HG03159 (cell line): ENCODE data around the gene KLHL4.
"Not testable (repeated sequence)": the region's sequence is repeated elsewhere in the genome, so short reads cannot be mapped to it uniquely, and the experiment has no call there.

Experiments used
- ATAC-seq: cut with Tn5 transposase; IDR thresholded peaks from one replicate; pipeline ENCODE4 v1.9.1; 2021; ENCODE audit warnings: mild to moderate bottlenecking, moderate library complexity; ENCODE audit not compliant: unreplicated experiment

Gene KLHL4

GRCh38 chrX:87517571-87518141, at the start of gene KLHL4:
KLHL4 (plus strand) TSS chrX:87517802; CDS start chrX:87517894, 92 bp downstream.
- ATAC-seq: no peak

GRCh38 chrX:87468941-87469340, 48.7 kb upstream of the KLHL4 start:
- ATAC-seq: no peak

DNA sequence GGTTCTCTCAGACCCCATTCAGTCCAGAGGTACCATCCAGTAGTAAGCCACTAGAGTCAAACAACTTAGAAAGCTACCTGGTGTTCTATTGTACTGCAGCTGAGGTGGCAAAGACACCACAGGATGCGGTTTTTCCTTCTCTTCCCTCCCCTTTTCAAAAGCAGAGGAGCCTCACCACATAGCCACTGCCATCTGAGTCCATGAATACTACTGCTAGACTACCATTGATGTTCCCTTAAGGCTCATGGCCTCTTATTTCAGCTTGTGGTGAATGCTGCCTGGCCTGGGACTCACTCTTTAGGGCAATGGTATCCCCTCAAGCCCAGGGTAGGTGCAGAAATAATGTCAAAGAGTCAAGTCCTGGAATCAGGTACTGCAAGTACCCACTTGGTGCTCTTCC, 41.8 kb upstream of the KLHL4 start:
- no peak for ATAC-seq

DNA sequence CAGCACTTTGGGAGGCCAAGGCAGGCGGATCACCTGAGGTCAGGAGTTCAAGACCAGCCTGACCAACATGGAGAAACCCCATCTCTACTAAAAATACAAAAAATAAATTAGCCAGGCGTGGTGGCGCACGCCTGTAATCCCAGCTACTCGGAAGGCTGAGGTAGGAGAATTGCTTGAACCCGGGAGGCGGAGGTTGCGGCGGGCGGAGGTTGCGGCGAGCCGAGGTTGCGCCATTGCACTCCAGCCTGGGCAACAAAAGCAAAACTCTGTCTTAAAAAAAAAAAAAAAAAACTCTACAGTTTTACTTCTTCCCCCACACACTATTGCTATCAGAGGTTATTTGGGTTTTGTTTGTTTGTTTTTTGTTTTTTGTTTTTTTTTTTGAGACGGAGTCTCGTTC, 38.9 kb upstream of the KLHL4 start:
- ATAC-seq: not testable (repeated sequence)

- ATAC-seq: no peak
Observed at GRCh38 chrX:87489071-87489470, 28.5 kb upstream of the KLHL4 start.

DNA sequence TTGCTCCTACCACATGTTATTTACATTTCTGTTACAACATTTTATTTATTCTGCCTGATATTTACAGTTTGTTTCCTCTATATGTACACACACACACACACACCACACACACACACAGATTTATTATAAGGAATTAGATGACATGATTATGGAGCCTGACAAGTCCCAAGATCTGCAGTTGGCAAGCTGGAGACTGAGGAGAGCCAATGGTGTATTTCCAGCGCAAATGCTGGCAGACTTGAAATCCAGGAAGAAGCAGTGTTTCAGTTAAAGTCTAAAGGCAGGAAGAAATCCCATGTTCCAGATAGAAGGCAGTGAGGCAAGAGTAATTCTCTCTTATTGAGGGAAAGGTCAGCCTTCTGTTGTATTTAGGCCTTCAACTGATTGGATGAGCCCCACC, 1.8 kb upstream of the KLHL4 start:
- ATAC-seq: no peak

DNA sequence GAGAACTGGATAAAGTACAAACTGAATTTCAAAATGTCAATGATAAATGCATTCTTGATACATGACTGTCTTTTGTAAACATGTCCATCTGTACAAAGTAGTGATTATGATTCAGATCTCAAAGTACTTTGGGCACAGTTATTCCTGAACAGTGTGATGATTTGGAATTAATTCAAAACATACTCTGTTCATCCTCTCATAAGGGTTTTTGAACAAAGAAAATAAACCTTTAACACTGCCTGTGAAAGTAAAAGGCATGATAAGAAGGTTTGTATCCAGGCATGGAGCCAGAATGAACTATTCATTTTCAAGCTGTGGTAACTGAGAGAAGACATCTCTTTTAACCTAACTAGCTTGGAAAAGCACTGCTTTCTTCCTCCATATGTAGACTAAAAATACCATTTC, 883 bp upstream of the KLHL4 start:
- no peak for ATAC-seq

GRCh38 chrX:87518504-87518903, 902 bp downstream of the KLHL4 start:
- ATAC-seq: no peak

DNA sequence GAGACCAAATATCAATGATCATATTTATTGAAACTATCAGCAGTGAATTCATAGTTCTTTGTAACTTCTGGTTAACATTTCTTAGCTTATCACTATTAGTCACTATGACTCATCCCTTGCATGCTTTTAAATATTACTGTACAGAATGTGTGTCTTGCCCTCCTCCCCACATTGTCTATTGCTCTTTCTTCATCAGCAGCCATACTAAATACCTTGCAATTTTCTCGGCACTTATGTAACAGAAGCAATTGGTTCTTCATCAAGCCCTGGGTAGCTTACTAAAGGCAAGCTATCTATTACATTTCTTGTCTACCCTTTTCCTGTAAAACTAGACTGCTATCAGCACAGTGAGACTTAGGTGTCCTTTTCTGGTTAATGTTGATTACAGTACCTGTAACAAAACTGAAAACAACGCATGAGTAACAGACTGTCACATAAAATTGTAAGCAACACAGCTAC, 8.2 kb downstream of the KLHL4 start:
- no peak for ATAC-seq

DNA sequence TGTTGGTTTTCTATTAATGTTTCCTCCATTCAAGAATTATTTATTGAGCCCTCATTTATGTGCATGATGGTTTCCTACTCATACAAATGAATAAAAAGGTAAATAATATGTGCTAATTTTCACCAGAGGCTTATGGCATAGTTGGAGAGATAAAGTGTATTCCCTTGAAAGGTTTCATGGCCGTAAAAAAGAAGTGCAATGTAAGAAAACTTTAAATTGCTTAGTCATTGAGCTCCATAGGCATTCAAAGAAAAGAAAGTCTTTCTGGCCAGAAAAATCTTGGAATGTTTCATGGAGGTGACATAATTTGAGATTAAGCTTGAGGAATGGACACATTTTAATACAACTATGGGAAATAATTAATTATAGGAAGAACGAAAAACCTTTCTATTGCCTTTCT, 8.7 kb downstream of the KLHL4 start:
- ATAC-seq: no peak

- ATAC-seq: no peak
Observed at GRCh38 chrX:87528487-87528886, 10.9 kb downstream of the KLHL4 start.

DNA sequence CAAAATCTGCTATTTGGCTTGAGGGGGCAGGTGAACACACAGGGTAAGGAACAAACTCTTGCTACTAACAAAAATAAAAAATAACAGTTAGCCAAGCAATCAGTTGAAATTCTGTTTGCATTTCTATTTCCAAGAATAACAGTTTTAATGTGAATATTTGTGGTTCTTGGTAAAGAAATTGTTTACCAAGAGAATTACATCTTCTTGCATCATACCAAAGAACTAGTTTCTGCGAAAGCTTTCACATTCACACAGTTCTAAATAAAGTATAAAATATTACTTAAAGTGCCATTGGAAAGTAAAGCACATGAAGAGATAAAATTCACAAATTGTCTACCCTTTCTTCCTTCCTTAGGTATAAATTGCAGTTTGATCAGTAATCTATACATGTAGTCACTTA, 54.4 kb downstream of the KLHL4 start:
- ATAC-seq: no peak

GRCh38 chrX:87572901-87573300, 55.3 kb downstream of the KLHL4 start:
- no peak for ATAC-seq

DNA sequence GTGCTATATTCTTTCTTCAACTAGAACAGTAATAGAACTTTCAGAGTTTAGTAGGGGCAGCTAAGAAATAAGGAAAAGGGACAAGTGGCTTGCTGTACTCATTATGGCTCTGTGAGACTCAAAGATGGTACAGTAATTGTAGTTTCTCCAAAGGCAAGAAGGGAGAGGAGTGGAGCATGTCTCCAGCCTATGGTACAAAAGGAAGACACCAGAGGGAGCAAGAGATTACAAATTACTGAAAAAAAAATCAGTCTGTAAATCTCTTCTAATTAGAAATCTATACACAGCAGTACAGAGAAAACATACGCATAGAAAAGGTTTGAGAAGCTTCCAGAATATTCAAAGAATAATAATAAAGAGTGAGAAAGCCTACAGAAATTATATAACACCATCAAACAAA, 61.4 kb downstream of the KLHL4 start:
- ATAC-seq: no peak

DNA sequence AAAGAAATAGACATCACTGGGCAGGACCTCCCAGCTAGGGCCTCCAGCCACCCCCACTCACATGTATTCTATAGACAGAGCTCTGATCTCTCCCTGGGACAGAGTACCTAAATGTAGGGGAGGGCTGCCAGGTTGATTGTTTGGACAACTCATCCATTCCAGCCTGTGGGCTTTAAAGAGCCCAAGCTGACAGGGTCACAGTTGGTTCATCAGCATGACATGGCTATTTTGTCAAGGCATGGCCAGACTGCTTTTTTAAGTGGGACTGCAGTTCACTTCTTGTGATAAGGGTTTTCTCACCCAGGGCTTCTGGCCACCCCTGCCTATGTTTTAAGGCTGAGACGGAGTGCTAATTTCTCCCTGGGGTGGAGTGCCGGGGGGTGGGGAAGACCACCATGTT, 63.3 kb downstream of the KLHL4 start:
- ATAC-seq: no peak

DNA sequence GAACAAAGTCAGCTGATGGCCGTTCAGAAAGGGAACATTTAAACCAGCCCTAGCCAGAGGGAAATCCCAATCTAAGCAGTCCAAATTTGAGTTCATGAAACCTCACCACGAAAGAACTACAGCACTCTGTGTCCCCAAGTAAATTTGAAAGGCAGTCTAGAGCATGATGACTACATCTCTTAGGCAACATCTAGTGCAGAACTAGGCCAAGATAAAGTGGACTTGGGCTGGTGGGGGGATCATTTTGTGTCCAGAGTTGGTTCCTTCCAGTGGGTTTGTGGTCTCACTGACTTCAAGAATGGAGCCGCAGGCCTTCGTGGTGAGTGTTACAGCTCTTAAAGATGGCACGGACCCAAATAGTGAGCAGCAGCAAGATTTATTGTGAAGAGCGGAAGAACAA, 64.9 kb downstream of the KLHL4 start:
- no peak for ATAC-seq

DNA sequence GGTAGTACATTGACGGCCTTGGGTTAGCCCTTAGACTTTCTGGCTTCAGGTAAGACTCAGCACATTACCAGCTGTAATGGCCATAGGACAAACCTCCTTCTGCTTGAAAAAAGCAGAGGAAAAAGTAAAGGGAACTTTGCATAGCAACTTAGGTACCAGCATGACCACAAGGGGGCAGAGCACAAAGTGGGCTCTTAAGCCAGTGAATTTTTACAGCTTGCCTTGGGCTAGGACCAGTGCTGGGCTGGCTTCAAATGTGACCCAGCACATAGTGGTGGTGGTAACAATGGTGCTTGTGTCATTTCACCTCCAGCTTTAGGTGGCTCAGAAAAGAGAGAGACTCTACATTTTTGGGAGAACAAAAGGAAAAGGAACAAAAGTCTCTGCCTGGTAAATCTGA, 66.1 kb downstream of the KLHL4 start:
- ATAC-seq: peak; percentile 56

DNA sequence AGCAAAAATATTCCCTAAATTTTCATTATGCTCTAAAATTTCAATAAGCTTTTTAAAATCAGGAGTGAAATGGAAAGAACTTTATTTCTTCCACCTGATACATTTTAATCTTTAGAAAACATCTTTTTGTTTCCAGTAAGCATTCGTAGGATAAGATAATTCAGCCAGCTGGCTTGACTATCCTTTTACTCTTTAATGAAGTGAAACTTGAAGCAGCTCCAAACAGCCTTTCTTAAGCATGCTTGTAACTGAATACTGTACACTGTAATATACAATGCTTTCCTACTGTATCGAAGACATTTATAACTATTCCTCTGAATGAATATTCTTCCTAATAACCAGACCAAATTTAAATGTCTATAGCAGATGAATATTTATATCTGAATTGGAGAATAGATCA, 98.8 kb downstream of the KLHL4 start:
- no peak for ATAC-seq

GRCh38 chrX:87621697-87622096, 104.1 kb downstream of the KLHL4 start:
- no peak for ATAC-seq

- ATAC-seq: no peak
Observed at GRCh38 chrX:87626996-87627395, 109.4 kb downstream of the KLHL4 start.

DNA sequence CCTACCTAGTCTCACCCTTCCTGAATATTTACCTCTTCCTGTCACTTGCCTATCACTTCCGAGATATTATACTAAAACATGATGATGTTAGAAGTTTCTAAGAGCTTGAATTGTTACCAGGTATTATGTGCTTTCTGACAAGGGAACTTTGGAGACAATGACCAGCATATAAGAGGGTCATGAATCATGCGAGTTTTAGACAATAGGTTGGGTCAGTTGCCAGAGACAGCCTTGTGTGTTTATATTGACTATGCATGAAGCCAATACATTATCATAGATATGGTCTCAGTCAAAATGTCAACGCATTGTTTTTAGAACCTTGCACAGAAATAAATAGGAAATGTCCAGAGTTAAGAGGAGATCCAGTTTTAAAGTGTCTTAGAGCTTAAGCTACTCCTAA, 116.8 kb downstream of the KLHL4 start:
- ATAC-seq: no peak

- ATAC-seq: no peak
Observed at GRCh38 chrX:87636533-87636932, 118.9 kb downstream of the KLHL4 start.

DNA sequence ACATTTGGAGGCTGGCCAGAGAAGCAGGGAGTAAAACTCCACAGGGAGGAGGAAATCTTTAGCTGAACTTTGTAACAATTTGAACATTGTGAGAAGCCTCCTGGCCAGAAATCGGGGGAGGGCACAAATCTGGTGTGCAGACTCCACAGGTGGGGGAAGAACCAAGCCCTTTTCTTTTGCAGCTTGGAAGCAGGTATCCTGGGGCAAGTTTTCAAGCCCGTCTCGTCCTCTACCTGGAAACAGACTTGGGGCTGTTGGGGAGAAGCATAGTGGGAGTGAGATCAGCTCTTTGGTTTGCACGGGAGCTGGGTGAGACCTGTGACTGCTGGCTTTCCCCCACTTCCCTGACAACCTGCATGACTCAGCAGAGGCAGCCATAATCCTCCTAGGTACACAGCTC, 123.8 kb downstream of the KLHL4 start:
- not testable (repeated sequence) for ATAC-seq
